ENCODE measurements around the gene CAPG. TPM values are rescaled to one million over a fixed set of nuclear protein-coding genes. Genes with fewer than 3 reads are reported as not detected.

Gene CAPG
- total RNA-seq, 5 donors from 2014 or later (not counting 1 experiment from before 2014, with no cell fraction given), result 30.1 to 71.7 (median 41.2) TPM

GRCh38 chr2:85446296-85447221, 36.4 kb upstream of the CAPG start:
- Mint-ChIP-seq H3K4me3 (no peak overlapping the region), H3K4me1 (no peaks in the 10 kb centered on the region), H3K27ac (no peak overlapping the region), H3K9me3 (no peaks in the 10 kb centered on the region), H3K27me3 (no peaks in the 10 kb centered on the region), H3K36me3 (no peaks in the 10 kb centered on the region)
- Histone ChIP-seq H3K4me3 (ENCODE audit: control insufficient read depth in 1 of 2, extremely low read depth in 1 of 2, low read length in 1 of 2) (no peak overlapping the region), H3K27me3 (replicated peaks in 1 of 2; ENCODE audit: control insufficient read depth in 2 of 2, extremely low read depth in 1 of 2, insufficient read depth in 2 of 2, low read length in 1 of 2) (no peaks in the 10 kb centered on the region), H3K9me3 (no peaks in the 10 kb centered on the region), H3K27ac (ENCODE audit: low read length) (no peak overlapping the region), H3K4me1 (ENCODE audit: control insufficient read depth in 1 of 2, extremely low read depth in 1 of 2, insufficient read depth in 2 of 2, low read length in 2 of 2) (no peaks in the 10 kb centered on the region), H3K36me3 (ENCODE audit: control insufficient read depth in 2 of 2, extremely low read depth in 1 of 2, insufficient read depth in 1 of 2, low read length in 1 of 2) (no peaks in the 10 kb centered on the region)
- ChIA-PET POLR2A (no interaction called here), CTCF (no interaction called here)
- whole genome bisulfite sequencing (ENCODE audit: insufficient coverage), result 88% methylated on average over 14 of the region's 14 CpGs
- ATAC-seq (replicated peaks in 1 of 4) (no peak), DNase-seq (no peak)

- Histone ChIP-seq H3K27ac (ENCODE audit: low read length) (no peak overlapping the region), H3K4me3 (ENCODE audit: control insufficient read depth in 1 of 2, extremely low read depth in 1 of 2, low read length in 1 of 2) (no peak overlapping the region), H3K4me1 (ENCODE audit: control insufficient read depth in 1 of 2, extremely low read depth in 1 of 2, insufficient read depth in 2 of 2, low read length in 2 of 2) (no peaks in the 10 kb centered on the region), H3K27me3 (replicated peaks in 1 of 2; ENCODE audit: control insufficient read depth in 2 of 2, extremely low read depth in 1 of 2, insufficient read depth in 2 of 2, low read length in 1 of 2) (no peaks in the 10 kb centered on the region), H3K9me3 (no peaks in the 10 kb centered on the region), H3K36me3 (ENCODE audit: control insufficient read depth in 2 of 2, extremely low read depth in 1 of 2, insufficient read depth in 1 of 2, low read length in 1 of 2) (no peaks in the 10 kb centered on the region)
- Mint-ChIP-seq H3K27me3 (no peaks in the 10 kb centered on the region), H3K4me3 (no peak overlapping the region), H3K27ac (no peak overlapping the region), H3K9me3 (no peaks in the 10 kb centered on the region), H3K4me1 (peaks cover 0 to 2% (median 0%) of the 10 kb centered on the region in 3 donors), H3K36me3 (no peaks in the 10 kb centered on the region)
- no peak for DNase-seq
- ATAC-seq (replicated peaks in 1 of 4), result no peak
- ChIA-PET POLR2A (no interaction called here), CTCF (interaction anchor here in 1 of 2 donors (0.9 kb wide), 1 partner anchor 61 kb away, joined by 3 read pairs; no protein-coding TSS in a partner anchor)
- WGBS (ENCODE audit: insufficient coverage), result 90% methylated on average over 2 of the region's 5 CpGs
These were observed 35.4 kb upstream of the CAPG start for GRCh38 chr2:85445316-85446295.

GRCh38 chr2:85444629-85445172, 34.5 kb upstream of the CAPG start:
- no peak for ATAC-seq (replicated peaks in 1 of 4)
- POLR2A ChIA-PET, result no interaction called here

GRCh38 chr2:85441864-85442263, 31.7 kb upstream of the CAPG start:
- Mint-ChIP-seq H3K27ac (no peak overlapping the region), H3K9me3 (no peaks in the 10 kb centered on the region), H3K4me1 (peaks cover 18 to 26% (median 24%) of the 10 kb centered on the region in 3 donors), H3K36me3 (no peaks in the 10 kb centered on the region), H3K4me3 (no peak overlapping the region), H3K27me3 (no peaks in the 10 kb centered on the region)
- Histone ChIP-seq H3K36me3 (ENCODE audit: control insufficient read depth in 2 of 2, extremely low read depth in 1 of 2, insufficient read depth in 1 of 2, low read length in 1 of 2) (no peaks in the 10 kb centered on the region), H3K9me3 (no peaks in the 10 kb centered on the region), H3K27me3 (replicated peaks in 1 of 2; ENCODE audit: control insufficient read depth in 2 of 2, extremely low read depth in 1 of 2, insufficient read depth in 2 of 2, low read length in 1 of 2) (no peaks in the 10 kb centered on the region), H3K4me3 (ENCODE audit: control insufficient read depth in 1 of 2, extremely low read depth in 1 of 2, low read length in 1 of 2) (no peak overlapping the region), H3K27ac (ENCODE audit: low read length) (no peak overlapping the region), H3K4me1 (ENCODE audit: control insufficient read depth in 1 of 2, extremely low read depth in 1 of 2, insufficient read depth in 2 of 2, low read length in 2 of 2) (peaks cover 5 to 30% of the 10 kb centered on the region in 2 experiments)
- DNase-seq (no peak), ATAC-seq (replicated peaks in 1 of 4) (no peak)
- ChIA-PET POLR2A (no interaction called here), CTCF (interaction anchor here in 1 of 2 donors (0.7 kb wide), 1 partner anchor 449 kb away, joined by 3 read pairs; no protein-coding TSS in a partner anchor)
- WGBS (ENCODE audit: insufficient coverage), result 100% methylated on average over 1 of the region's 4 CpGs

More at GRCh38 chr2:85444629-85445172, 34.5 kb upstream of the CAPG start:
- Histone ChIP-seq H3K27ac (ENCODE audit: low read length) (no peak overlapping the region), H3K27me3 (replicated peaks in 1 of 2; ENCODE audit: control insufficient read depth in 2 of 2, extremely low read depth in 1 of 2, insufficient read depth in 2 of 2, low read length in 1 of 2) (no peaks in the 10 kb centered on the region), H3K4me1 (ENCODE audit: control insufficient read depth in 1 of 2, extremely low read depth in 1 of 2, insufficient read depth in 2 of 2, low read length in 2 of 2) (peaks cover 0 to 6% of the 10 kb centered on the region in 2 experiments), H3K36me3 (ENCODE audit: control insufficient read depth in 2 of 2, extremely low read depth in 1 of 2, insufficient read depth in 1 of 2, low read length in 1 of 2) (no peaks in the 10 kb centered on the region), H3K9me3 (no peaks in the 10 kb centered on the region), H3K4me3 (ENCODE audit: control insufficient read depth in 1 of 2, extremely low read depth in 1 of 2, low read length in 1 of 2) (no peak overlapping the region)
- H3K27me3 Mint-ChIP-seq, result no peaks in the 10 kb centered on the region
- no peak overlapping the region for H3K27ac Mint-ChIP-seq
- WGBS (ENCODE audit: insufficient coverage), result 88% methylated on average over 4 of the region's 6 CpGs
- no peaks in the 10 kb centered on the region for H3K36me3 Mint-ChIP-seq
- no peaks in the 10 kb centered on the region for H3K9me3 Mint-ChIP-seq
- H3K4me1 Mint-ChIP-seq, result peaks cover 5 to 6% (median 5%) of the 10 kb centered on the region in 3 donors
- CTCF ChIA-PET, result interaction anchor here in 1 of 2 donors (0.9 kb wide), 1 partner anchor 62 kb away, joined by 3 read pairs; no protein-coding TSS in a partner anchor
- no peak for DNase-seq
- no peak overlapping the region for H3K4me3 Mint-ChIP-seq

GRCh38 chr2:85440729-85441128, 30.6 kb upstream of the CAPG start:
- no peaks in the 10 kb centered on the region for H3K36me3 Mint-ChIP-seq
- ChIA-PET CTCF (no interaction called here), POLR2A (interaction anchor here in 1 of 2 donors (0.7 to 0.9 kb wide), 2 partner anchors 11 to 31 kb away, joined by 3 to 17 read pairs; no protein-coding TSS in a partner anchor)
- DNase-seq (no peak), ATAC-seq (replicated peaks in 1 of 4) (no peak)
- H3K9me3 ChIP-seq, result no peaks in the 10 kb centered on the region
- H3K4me1 ChIP-seq (ENCODE audit: control insufficient read depth in 1 of 2, extremely low read depth in 1 of 2, insufficient read depth in 2 of 2, low read length in 2 of 2), result peaks cover 5 to 35% of the 10 kb centered on the region in 2 experiments
- no peak overlapping the region for H3K27ac ChIP-seq (ENCODE audit: low read length)
- H3K9me3 Mint-ChIP-seq, result no peaks in the 10 kb centered on the region
- H3K27me3 Mint-ChIP-seq, result no peaks in the 10 kb centered on the region
- H3K4me3 ChIP-seq (ENCODE audit: control insufficient read depth in 1 of 2, extremely low read depth in 1 of 2, low read length in 1 of 2), result no peak overlapping the region
- no peak overlapping the region for H3K4me3 Mint-ChIP-seq
- H3K27me3 ChIP-seq (replicated peaks in 1 of 2; ENCODE audit: control insufficient read depth in 2 of 2, extremely low read depth in 1 of 2, insufficient read depth in 2 of 2, low read length in 1 of 2), result no peaks in the 10 kb centered on the region
- H3K36me3 ChIP-seq (ENCODE audit: control insufficient read depth in 2 of 2, extremely low read depth in 1 of 2, insufficient read depth in 1 of 2, low read length in 1 of 2), result no peaks in the 10 kb centered on the region
- no peak overlapping the region for H3K27ac Mint-ChIP-seq
- peaks cover 24 to 27% (median 26%) of the 10 kb centered on the region in 3 donors for H3K4me1 Mint-ChIP-seq
- WGBS (ENCODE audit: insufficient coverage), result 83% methylated on average over 2 of the region's 5 CpGs
